HK-2 (cell line): ENCODE data around the gene NOXA1.
"Not testable (repeated sequence)": the region's sequence is repeated elsewhere in the genome, so short reads cannot be mapped to it uniquely, and the experiment has no call there.

Experiments used
- DNase-seq: peaks from one replicate; pipeline ENCODE4 v3.0.0-alpha.2; 2018; ENCODE audit not compliant: unreplicated experiment

Gene NOXA1

DNA sequence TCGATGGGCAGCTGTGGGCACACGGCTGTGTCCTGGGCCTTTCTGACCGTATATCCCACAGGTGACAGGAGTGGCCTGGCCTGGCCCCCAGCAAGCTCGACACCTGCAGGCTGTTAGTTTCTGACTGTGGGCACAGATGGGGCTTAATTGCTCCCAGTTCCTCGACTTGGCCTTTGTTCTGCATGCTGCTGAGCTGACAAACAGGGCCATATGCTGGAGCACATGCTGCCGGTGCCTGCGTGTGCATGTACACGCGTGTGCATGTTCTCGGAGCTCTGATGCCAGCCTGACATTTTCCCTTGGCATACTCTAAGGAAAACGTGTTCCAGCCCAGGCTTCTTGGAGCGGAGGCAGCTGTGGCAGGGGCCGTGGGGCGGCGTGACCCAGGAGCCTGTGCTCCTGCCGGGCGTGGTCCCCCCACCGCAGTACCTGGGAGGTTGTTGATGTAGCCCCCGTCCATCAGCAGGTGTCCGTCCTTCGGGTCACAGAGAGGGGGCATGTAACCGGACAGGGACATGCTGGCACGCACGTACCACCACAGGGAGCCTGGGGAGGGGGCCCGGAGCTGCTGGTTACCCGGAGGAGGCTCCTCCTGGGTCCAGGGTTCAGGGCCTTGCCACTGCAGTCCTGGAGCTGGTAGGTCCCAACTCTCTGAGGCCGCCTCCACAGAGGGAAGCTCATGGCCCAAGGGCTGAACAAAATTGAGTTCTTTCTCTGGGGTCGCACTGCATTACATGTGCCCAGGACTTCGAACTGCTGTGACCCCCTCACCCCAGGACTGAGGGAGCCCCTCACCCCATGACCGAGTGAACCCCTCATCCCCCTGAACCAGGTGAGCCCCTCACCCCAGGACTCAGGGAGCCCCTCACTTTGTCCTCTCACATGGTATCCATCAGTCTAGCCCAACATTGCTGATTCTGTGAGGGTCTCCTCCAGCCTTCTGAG is 40.1 kb downstream of the NOXA1 start:
- no peak for DNase-seq

DNA sequence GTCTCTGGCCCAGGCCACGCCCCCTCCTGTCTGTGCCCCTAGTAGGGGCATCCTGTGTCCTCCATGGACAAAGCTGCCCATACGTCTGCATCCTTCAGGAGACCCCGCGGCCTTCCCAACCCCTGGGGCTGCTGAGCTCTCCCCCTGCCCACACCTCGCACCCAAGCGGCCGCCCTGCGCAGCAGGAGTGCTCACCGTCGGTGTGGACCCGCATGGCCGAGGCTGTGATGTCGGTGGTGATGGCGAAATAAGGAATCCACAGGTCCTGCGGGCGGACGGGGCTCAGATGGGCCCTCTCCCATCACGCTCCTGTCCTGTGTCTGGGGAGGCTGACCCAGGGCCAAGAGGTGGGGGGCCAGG is 40.7 kb downstream of the NOXA1 start:
- no peak for DNase-seq

DNA sequence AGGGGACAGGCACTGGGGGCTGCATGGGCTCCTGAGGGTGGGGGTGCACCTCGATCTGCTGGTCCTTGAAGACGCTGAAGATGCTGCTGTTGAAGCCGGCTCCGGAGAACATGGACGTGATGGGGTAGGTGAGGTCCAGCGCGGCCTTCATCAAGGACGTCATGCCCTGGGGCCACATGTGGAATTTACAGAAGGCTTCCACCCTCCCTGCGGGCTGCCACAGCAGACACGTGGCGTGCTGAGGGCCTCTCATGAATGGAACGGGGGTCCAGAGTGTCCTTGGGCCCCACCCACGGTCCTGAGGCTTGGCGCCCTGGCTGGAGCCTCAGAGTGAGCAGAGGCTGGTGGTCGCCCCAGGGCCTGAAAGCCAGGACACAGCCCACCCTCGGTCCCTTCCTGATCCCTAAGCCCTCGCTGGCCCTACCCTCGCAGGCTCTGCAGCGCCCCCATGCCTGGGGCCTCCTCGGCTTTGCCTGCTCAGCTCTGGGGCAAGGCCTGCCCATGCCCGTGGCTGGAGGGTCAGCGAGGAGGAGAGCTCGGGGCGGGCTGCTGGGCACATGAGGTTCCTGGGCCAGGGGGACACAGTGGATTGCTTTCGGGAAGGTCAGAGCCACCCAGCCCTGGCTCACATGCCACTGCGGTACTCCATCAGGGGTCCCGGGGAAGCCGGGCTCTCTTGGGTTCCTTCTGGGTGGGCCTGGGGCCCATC is 41.3 kb downstream of the NOXA1 start:
- DNase-seq = no peak

- no peak for DNase-seq
Measured at GRCh38 chr9:137465000-137465719, 42.0 kb downstream of the NOXA1 start.

GRCh38 chr9:137465720-137466388 is 42.7 kb downstream of the NOXA1 start:
- no peak for DNase-seq

- DNase-seq = not testable (repeated sequence)
Measured at GRCh38 chr9:137466389-137467085, 43.3 kb downstream of the NOXA1 start.

- no peak for DNase-seq
Measured at GRCh38 chr9:137467161-137467581, 44.0 kb downstream of the NOXA1 start.

- no peak for DNase-seq
Measured at GRCh38 chr9:137467896-137468295, 44.7 kb downstream of the NOXA1 start.

GRCh38 chr9:137470785-137471184 is 47.6 kb downstream of the NOXA1 start:
- DNase-seq = no peak

- DNase-seq = no peak
Measured at GRCh38 chr9:137474271-137474670, 51.1 kb downstream of the NOXA1 start.

- no peak for DNase-seq
Measured at GRCh38 chr9:137475666-137476065, 52.5 kb downstream of the NOXA1 start.

DNA sequence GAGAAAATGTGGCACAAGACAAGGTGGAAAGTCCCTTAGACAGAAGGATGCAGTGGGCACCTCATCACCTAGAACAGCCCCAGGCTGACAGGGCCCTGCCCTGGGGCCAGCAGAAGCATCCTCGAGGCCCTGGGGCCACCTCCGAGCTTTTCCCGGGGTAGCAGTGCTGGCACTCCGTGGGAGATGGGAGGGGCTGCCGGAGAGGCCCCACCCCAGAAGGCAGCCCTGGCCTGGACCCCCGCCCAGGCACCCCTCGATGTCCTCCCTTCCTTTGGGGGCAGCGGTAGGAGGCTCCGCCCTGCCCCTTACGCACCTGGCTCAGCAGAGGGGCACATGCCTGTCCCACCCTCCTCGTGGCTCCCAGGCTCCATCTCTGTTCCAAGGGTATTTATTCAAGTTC is 53.7 kb downstream of the NOXA1 start:
- no peak for DNase-seq

DNA sequence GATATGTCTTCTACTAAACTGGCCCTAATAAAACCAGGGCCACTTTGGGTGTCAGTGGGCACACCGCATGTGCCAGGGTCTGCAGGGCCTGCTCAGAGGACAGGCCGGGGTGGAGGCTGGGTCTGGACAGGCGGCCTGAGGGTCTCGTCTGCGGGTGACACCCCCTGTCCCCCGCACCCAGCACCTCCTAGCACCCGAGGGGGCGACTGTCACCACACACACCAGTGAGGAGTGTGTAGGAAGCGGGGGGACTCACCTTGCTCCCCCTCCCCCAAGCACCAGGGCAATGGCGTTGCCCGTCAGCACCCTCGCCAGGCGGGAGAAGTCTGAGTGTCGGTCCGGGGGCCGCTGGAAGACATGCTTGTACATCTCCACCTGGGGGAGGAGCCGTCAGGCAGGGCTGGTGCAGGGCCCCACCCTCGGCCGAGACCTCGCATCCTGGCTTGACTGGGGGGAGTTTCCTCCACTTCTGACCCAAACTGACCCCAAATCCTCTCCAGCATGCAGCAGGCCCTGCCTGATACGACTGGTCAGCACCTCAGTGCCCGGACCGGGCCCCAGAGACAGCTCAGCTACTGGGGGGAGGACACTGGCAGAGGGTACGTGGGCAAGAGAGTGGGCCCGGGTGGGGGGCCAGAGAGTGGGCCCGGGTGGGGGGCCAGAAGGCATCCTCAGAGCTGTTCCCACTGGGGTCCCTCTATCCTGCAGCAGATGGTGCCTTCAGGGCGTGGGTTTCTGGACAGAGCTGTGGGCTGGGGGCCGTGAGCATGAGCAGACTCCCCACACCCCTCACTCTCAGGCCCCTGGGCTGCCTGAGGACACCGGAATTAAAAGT is 54.8 kb downstream of the NOXA1 start:
- DNase-seq = no peak

DNA sequence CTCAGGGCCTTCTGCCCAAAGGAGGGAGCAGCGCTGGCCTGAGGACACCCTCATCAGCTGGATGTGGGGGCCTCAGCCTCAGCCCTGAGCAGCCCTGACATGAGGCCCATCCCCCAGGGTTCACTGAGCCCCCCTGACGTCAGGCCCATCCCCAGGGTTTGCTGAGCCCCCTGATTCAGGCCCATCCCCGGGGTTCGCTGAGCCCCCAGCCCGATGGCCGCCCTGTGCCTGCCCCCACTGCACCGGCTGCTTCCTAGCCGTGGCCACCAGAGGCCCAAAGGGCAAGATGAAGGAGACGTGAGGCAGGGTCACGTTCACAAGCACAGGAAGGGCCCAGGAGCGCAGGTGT is 55.4 kb downstream of the NOXA1 start:
- DNase-seq = no peak

DNA sequence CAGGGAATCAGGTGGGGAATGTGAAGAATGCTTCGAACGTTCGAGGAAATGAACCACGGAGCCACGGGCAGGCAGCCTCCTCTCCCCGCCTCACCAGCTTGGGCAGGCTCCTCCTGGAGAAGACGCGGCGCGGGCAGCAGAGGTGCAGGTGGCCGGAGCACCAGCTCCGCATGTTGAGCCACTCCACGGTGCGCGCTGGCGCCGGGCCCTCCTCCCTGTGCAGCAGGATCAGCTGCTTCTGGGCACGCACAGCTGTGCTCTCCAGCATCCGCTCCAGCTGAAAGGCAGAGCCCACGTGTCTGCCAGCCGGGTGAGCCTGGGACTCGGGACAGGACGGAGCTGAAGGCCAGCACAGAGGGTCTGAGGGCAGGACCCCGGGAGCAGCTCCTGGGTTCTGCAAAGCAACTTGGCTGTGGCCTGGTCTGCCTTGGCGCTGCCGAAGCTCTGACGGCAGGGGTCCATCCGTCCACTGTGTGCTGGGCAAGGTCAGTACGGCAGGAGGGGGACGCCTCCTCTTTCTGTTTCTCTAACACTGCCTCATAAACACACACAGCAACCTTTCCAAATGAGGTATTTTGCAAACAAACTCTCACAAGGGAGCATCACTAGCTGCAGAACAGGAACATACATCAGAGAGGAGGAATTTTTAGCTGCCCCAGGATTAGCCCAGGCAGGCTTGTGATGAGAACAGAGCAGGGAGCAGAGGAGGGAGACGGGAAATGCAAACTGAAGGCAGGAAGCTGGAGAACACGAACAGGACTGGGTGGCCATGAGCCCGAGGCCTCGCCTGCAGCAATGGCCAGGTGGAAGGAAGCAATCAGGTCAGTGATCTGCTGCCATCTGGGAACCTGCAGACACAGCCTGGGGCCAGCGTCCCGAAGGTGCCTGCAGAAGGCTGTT is 56.0 kb downstream of the NOXA1 start:
- DNase-seq = no peak

- no peak for DNase-seq
Measured at GRCh38 chr9:137479892-137480685, 56.9 kb downstream of the NOXA1 start.

GRCh38 chr9:137480686-137481683 is 57.8 kb downstream of the NOXA1 start:
- DNase-seq = no peak
